Measurements from ENCODE around the gene LRP2.

DNA sequence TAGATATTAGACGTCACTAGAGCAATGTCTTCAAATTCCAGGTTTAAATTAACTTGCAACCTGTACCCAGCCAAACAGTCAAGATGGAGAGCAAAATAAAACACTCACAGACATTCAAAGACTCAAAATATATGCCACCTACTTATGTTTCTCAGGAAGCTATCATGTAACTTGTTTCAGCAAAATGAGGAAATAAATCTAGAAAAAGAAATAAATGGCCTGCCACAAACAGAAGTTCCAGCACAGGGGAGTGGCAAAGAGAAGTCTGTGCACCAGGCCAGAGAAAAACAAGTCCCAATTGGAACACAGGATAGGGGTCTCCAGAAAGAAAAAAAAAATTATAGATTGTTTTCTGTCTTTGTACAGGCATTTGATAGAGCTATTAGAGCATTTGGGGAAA is 96.7 kb downstream of the LRP2 start:
- TF ChIP-seq, protein P1, sequence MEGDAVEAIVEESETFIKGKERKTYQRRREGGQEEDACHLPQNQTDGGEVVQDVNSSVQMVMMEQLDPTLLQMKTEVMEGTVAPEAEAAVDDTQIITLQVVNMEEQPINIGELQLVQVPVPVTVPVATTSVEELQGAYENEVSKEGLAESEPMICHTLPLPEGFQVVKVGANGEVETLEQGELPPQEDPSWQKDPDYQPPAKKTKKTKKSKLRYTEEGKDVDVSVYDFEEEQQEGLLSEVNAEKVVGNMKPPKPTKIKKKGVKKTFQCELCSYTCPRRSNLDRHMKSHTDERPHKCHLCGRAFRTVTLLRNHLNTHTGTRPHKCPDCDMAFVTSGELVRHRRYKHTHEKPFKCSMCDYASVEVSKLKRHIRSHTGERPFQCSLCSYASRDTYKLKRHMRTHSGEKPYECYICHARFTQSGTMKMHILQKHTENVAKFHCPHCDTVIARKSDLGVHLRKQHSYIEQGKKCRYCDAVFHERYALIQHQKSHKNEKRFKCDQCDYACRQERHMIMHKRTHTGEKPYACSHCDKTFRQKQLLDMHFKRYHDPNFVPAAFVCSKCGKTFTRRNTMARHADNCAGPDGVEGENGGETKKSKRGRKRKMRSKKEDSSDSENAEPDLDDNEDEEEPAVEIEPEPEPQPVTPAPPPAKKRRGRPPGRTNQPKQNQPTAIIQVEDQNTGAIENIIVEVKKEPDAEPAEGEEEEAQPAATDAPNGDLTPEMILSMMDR (IDR thresholded peaks at IDR 0.05): no peak
- no peak for TF ChIP-seq POLR2A (IDR thresholded peaks at IDR 0.05)

Data from uterus (tissue), 2 donors.